Measurements from ENCODE around the gene MYBBP1A. TPM values are rescaled to one million over a fixed set of nuclear protein-coding genes. Genes with fewer than 3 reads are reported as not detected.

Gene MYBBP1A
- total RNA-seq, 5 donors from 2014 or later (not counting 1 experiment from before 2014, with no cell fraction given), result 57.0 to 102 (median 94.2) TPM

- no peak for ATAC-seq (replicated peaks in 1 of 4)
- CTCF ChIA-PET, result interaction anchor here in 1 of 2 donors (1.7 kb wide), 1 partner anchor 9 kb away, joined by 8 read pairs; no protein-coding TSS in a partner anchor
- Mint-ChIP-seq H3K27ac (no peak overlapping the region), H3K4me1 (peaks cover 9 to 13% (median 10%) of the 10 kb centered on the region in 3 donors), H3K36me3 (no peaks in the 10 kb centered on the region), H3K27me3 (peaks cover 0 to 4% of the 10 kb centered on the region in 2 donors), H3K4me3 (no peak overlapping the region), H3K9me3 (no peaks in the 10 kb centered on the region)
- H3K27ac ChIP-seq (ENCODE audit: low read length), result no peak overlapping the region
- no peaks in the 10 kb centered on the region for H3K36me3 ChIP-seq (ENCODE audit: control insufficient read depth in 2 of 2, extremely low read depth in 1 of 2, insufficient read depth in 1 of 2, low read length in 1 of 2)
- H3K27me3 ChIP-seq (replicated peaks in 1 of 2; ENCODE audit: control insufficient read depth in 2 of 2, extremely low read depth in 1 of 2, insufficient read depth in 2 of 2, low read length in 1 of 2), result peaks cover 0 to 24% of the 10 kb centered on the region in 2 experiments
- WGBS (ENCODE audit: insufficient coverage), result 77% methylated on average over 4 of the region's 6 CpGs
- DNase-seq, result peak in 1 of 35 experiments; percentile 17
- POLR2A ChIA-PET, result interaction anchor here in 1 of 2 donors (0.5 kb wide), 1 partner anchor 733 kb away, joined by 3 read pairs; no protein-coding TSS in a partner anchor
- no peak overlapping the region for H3K4me3 ChIP-seq (ENCODE audit: control insufficient read depth in 1 of 2, extremely low read depth in 1 of 2, low read length in 1 of 2)
- peaks cover 0 to 6% of the 10 kb centered on the region in 2 experiments for H3K4me1 ChIP-seq (ENCODE audit: control insufficient read depth in 1 of 2, extremely low read depth in 1 of 2, insufficient read depth in 2 of 2, low read length in 2 of 2)
- H3K9me3 ChIP-seq, result no peaks in the 10 kb centered on the region
Observed at GRCh38 chr17:4576161-4576558, 21.0 kb upstream of the MYBBP1A start.

DNA sequence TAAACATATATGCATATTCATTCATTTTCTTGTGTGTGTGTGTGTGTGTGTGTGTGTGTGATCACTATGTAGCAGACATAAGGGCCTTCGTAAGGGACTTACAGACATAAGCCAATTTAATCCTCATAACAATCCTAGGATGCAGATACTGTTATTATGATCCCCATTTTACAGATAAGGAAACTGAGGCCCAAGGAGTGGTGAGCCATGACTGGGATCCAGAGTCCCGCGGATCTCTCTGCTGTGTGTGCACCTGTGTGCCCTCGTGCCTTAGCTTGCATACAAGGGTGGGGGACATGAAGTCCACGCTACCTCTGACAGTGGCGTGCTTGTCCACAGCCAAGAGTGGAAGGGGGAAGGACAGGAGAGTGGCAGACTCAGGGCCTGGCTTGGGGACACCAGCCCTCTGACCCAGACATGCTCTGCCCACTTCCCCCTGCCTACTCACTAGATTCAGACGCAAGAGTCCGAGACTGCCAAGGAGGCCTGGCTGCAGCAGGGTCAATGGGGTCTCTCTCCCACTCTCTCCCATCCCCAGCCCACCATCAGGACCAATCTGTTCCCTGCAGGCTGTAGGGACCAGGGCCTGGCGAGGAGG lies 19.4 kb upstream of the MYBBP1A start:
- H3K36me3 ChIP-seq (ENCODE audit: control insufficient read depth in 2 of 2, extremely low read depth in 1 of 2, insufficient read depth in 1 of 2, low read length in 1 of 2), result no peaks in the 10 kb centered on the region
- DNase-seq (no peak), ATAC-seq (replicated peaks in 1 of 4) (no peak)
- Mint-ChIP-seq H3K4me3 (no peak overlapping the region), H3K4me1 (peaks cover 9 to 16% (median 16%) of the 10 kb centered on the region in 3 donors), H3K36me3 (no peaks in the 10 kb centered on the region), H3K27ac (no peak overlapping the region), H3K9me3 (no peaks in the 10 kb centered on the region), H3K27me3 (no peaks in the 10 kb centered on the region)
- H3K9me3 ChIP-seq, result no peaks in the 10 kb centered on the region
- ChIA-PET CTCF (interaction anchor here in 1 of 2 donors (0.7 kb wide), 1 partner anchor 26 kb away, joined by 3 read pairs; no protein-coding TSS in a partner anchor), POLR2A (no interaction called here)
- WGBS (ENCODE audit: insufficient coverage), result 69% methylated on average over 3 of the region's 9 CpGs
- no peak overlapping the region for H3K27ac ChIP-seq (ENCODE audit: low read length)
- peaks cover 0 to 20% of the 10 kb centered on the region in 2 experiments for H3K27me3 ChIP-seq (replicated peaks in 1 of 2; ENCODE audit: control insufficient read depth in 2 of 2, extremely low read depth in 1 of 2, insufficient read depth in 2 of 2, low read length in 1 of 2)
- peaks cover 0 to 6% of the 10 kb centered on the region in 2 experiments for H3K4me1 ChIP-seq (ENCODE audit: control insufficient read depth in 1 of 2, extremely low read depth in 1 of 2, insufficient read depth in 2 of 2, low read length in 2 of 2)
- no peak overlapping the region for H3K4me3 ChIP-seq (ENCODE audit: control insufficient read depth in 1 of 2, extremely low read depth in 1 of 2, low read length in 1 of 2)

GRCh38 chr17:4573669-4574068 lies 18.5 kb upstream of the MYBBP1A start:
- Mint-ChIP-seq H3K27ac (no peak overlapping the region), H3K9me3 (no peaks in the 10 kb centered on the region), H3K27me3 (no peaks in the 10 kb centered on the region), H3K36me3 (no peaks in the 10 kb centered on the region), H3K4me3 (no peak overlapping the region), H3K4me1 (peaks cover 9 to 19% (median 16%) of the 10 kb centered on the region in 3 donors)
- no peaks in the 10 kb centered on the region for H3K9me3 ChIP-seq
- H3K4me3 ChIP-seq (ENCODE audit: control insufficient read depth in 1 of 2, extremely low read depth in 1 of 2, low read length in 1 of 2), result no peak overlapping the region
- no peaks in the 10 kb centered on the region for H3K36me3 ChIP-seq (ENCODE audit: control insufficient read depth in 2 of 2, extremely low read depth in 1 of 2, insufficient read depth in 1 of 2, low read length in 1 of 2)
- ATAC-seq (replicated peaks in 1 of 4), result peak; percentile 58 to 99 (median 74)
- H3K4me1 ChIP-seq (ENCODE audit: control insufficient read depth in 1 of 2, extremely low read depth in 1 of 2, insufficient read depth in 2 of 2, low read length in 2 of 2), result peaks cover 0 to 6% of the 10 kb centered on the region in 2 experiments
- DNase-seq, result peak in 23 of 35 experiments; percentile 11 to 69 (median 24)
- H3K27me3 ChIP-seq (replicated peaks in 1 of 2; ENCODE audit: control insufficient read depth in 2 of 2, extremely low read depth in 1 of 2, insufficient read depth in 2 of 2, low read length in 1 of 2), result peaks cover 0 to 20% of the 10 kb centered on the region in 2 experiments
- CTCF ChIA-PET, result interaction anchor here (0.6 to 0.7 kb wide), 3 partner anchors 27 to 710 kb away, joined by 3 read pairs; no protein-coding TSS in a partner anchor
- POLR2A ChIA-PET, result no interaction called here
- WGBS (ENCODE audit: insufficient coverage), result 10% methylated on average over 5 of the region's 7 CpGs
- H3K27ac ChIP-seq (ENCODE audit: low read length), result no peak overlapping the region

GRCh38 chr17:4573115-4573514 lies 17.9 kb upstream of the MYBBP1A start:
- Histone ChIP-seq H3K4me3 (ENCODE audit: control insufficient read depth in 1 of 2, extremely low read depth in 1 of 2, low read length in 1 of 2) (no peak overlapping the region), H3K36me3 (ENCODE audit: control insufficient read depth in 2 of 2, extremely low read depth in 1 of 2, insufficient read depth in 1 of 2, low read length in 1 of 2) (no peaks in the 10 kb centered on the region), H3K27ac (ENCODE audit: low read length) (no peak overlapping the region), H3K4me1 (ENCODE audit: control insufficient read depth in 1 of 2, extremely low read depth in 1 of 2, insufficient read depth in 2 of 2, low read length in 2 of 2) (peaks cover 0 to 6% of the 10 kb centered on the region in 2 experiments), H3K9me3 (no peaks in the 10 kb centered on the region), H3K27me3 (replicated peaks in 1 of 2; ENCODE audit: control insufficient read depth in 2 of 2, extremely low read depth in 1 of 2, insufficient read depth in 2 of 2, low read length in 1 of 2) (peaks cover 0 to 20% of the 10 kb centered on the region in 2 experiments)
- ChIA-PET CTCF (interaction anchor here in 1 of 2 donors (0.6 kb wide), 1 partner anchor 711 kb away, joined by 3 read pairs; no protein-coding TSS in a partner anchor), POLR2A (no interaction called here)
- no peaks in the 10 kb centered on the region for H3K9me3 Mint-ChIP-seq
- H3K36me3 Mint-ChIP-seq, result no peaks in the 10 kb centered on the region
- no peak overlapping the region for H3K4me3 Mint-ChIP-seq
- peaks cover 9 to 19% (median 16%) of the 10 kb centered on the region in 3 donors for H3K4me1 Mint-ChIP-seq
- no peak for ATAC-seq (replicated peaks in 1 of 4)
- WGBS (ENCODE audit: insufficient coverage), result 73% methylated on average over 3 of the region's 4 CpGs
- no peak overlapping the region for H3K27ac Mint-ChIP-seq
- DNase-seq, result no peak
- no peaks in the 10 kb centered on the region for H3K27me3 Mint-ChIP-seq

GRCh38 chr17:4572131-4572530 lies 16.9 kb upstream of the MYBBP1A start:
- POLR2A ChIA-PET, result no interaction called here

DNA sequence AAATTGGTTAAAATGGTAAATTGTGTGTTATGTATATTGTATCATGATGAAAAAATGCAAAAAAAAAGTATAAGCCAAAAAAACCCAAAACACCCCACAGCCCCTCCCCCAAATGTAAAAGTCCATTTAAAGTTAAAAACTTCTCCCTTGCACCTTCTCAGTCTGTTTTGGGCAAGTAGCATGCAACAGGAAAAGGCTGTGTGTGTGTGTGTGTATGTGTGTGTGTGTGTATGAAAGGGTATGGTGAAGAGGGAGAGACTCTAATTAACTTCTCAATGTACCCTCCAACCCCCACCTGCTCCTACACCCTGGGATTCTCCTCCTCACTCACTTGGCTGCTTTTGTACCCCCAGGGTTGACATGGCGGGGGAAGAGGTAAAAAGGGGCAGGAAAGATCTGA lies 14.4 kb upstream of the MYBBP1A start:
- no peak for ATAC-seq (replicated peaks in 1 of 4)
- peaks cover 16 to 27% (median 23%) of the 10 kb centered on the region in 3 donors for H3K4me1 Mint-ChIP-seq
- no peak overlapping the region for H3K27ac ChIP-seq (ENCODE audit: low read length)
- no peaks in the 10 kb centered on the region for H3K9me3 Mint-ChIP-seq
- H3K27me3 ChIP-seq (replicated peaks in 1 of 2; ENCODE audit: control insufficient read depth in 2 of 2, extremely low read depth in 1 of 2, insufficient read depth in 2 of 2, low read length in 1 of 2), result peaks cover 0 to 5% of the 10 kb centered on the region in 2 experiments
- H3K4me3 ChIP-seq (ENCODE audit: control insufficient read depth in 1 of 2, extremely low read depth in 1 of 2, low read length in 1 of 2), result no peak overlapping the region
- H3K36me3 Mint-ChIP-seq, result no peaks in the 10 kb centered on the region
- H3K27me3 Mint-ChIP-seq, result no peaks in the 10 kb centered on the region
- no peak overlapping the region for H3K4me3 Mint-ChIP-seq
- H3K36me3 ChIP-seq (ENCODE audit: control insufficient read depth in 2 of 2, extremely low read depth in 1 of 2, insufficient read depth in 1 of 2, low read length in 1 of 2), result no peaks in the 10 kb centered on the region
- no peak for DNase-seq
- H3K9me3 ChIP-seq, result no peaks in the 10 kb centered on the region
- CTCF ChIA-PET, result interaction anchor here in 1 of 2 donors (0.8 kb wide), 1 partner anchor 469 kb away, joined by 3 read pairs; no protein-coding TSS in a partner anchor
- H3K4me1 ChIP-seq (ENCODE audit: control insufficient read depth in 1 of 2, extremely low read depth in 1 of 2, insufficient read depth in 2 of 2, low read length in 2 of 2), result peaks cover 0 to 13% of the 10 kb centered on the region in 2 experiments
- POLR2A ChIA-PET, result interaction anchor here in 1 of 2 donors (0.6 kb wide), 1 partner anchor 12 kb away, joined by 4 read pairs; no protein-coding TSS in a partner anchor
- WGBS (ENCODE audit: insufficient coverage), result no CpG with 5 or more reads among the region's 1 CpG
- H3K27ac Mint-ChIP-seq, result no peak overlapping the region

More at GRCh38 chr17:4572131-4572530, 16.9 kb upstream of the MYBBP1A start:
- H3K36me3 ChIP-seq (ENCODE audit: control insufficient read depth in 2 of 2, extremely low read depth in 1 of 2, insufficient read depth in 1 of 2, low read length in 1 of 2), result no peaks in the 10 kb centered on the region
- H3K4me3 Mint-ChIP-seq, result no peak overlapping the region
- WGBS (ENCODE audit: insufficient coverage), result 100% methylated on average over 3 of the region's 9 CpGs
- DNase-seq (no peak), ATAC-seq (replicated peaks in 1 of 4) (no peak)
- CTCF ChIA-PET, result interaction anchor here in 1 of 2 donors (0.6 kb wide), 1 partner anchor 780 kb away, joined by 4 read pairs; no protein-coding TSS in a partner anchor
- H3K4me1 Mint-ChIP-seq, result peaks cover 9 to 19% (median 16%) of the 10 kb centered on the region in 3 donors
- no peak overlapping the region for H3K27ac Mint-ChIP-seq
- H3K27me3 ChIP-seq (replicated peaks in 1 of 2; ENCODE audit: control insufficient read depth in 2 of 2, extremely low read depth in 1 of 2, insufficient read depth in 2 of 2, low read length in 1 of 2), result peaks cover 0 to 16% of the 10 kb centered on the region in 2 experiments
- peaks cover 0 to 6% of the 10 kb centered on the region in 2 experiments for H3K4me1 ChIP-seq (ENCODE audit: control insufficient read depth in 1 of 2, extremely low read depth in 1 of 2, insufficient read depth in 2 of 2, low read length in 2 of 2)
- no peaks in the 10 kb centered on the region for H3K27me3 Mint-ChIP-seq
- H3K27ac ChIP-seq (ENCODE audit: low read length), result no peak overlapping the region
- H3K4me3 ChIP-seq (ENCODE audit: control insufficient read depth in 1 of 2, extremely low read depth in 1 of 2, low read length in 1 of 2), result no peak overlapping the region
- no peaks in the 10 kb centered on the region for H3K9me3 ChIP-seq
- no peaks in the 10 kb centered on the region for H3K36me3 Mint-ChIP-seq
- H3K9me3 Mint-ChIP-seq, result no peaks in the 10 kb centered on the region

All from T-cell (primary cell).